Kidney tubule cell (primary cell): Measurements from ENCODE around the gene ABLIM1.

Experiments used
- DNase-seq: peaks from one replicate; pipeline ENCODE4 v3.0.0-alpha.2; 2018; ENCODE audit warnings: low spot score

Gene ABLIM1

GRCh38 chr10:114545819-114546218, 112.3 kb downstream of the ABLIM1 start:
- DNase-seq: no peak

- DNase-seq: peak; percentile 77
Observed at GRCh38 chr10:114545071-114545470, 113.0 kb downstream of the ABLIM1 start.

DNA sequence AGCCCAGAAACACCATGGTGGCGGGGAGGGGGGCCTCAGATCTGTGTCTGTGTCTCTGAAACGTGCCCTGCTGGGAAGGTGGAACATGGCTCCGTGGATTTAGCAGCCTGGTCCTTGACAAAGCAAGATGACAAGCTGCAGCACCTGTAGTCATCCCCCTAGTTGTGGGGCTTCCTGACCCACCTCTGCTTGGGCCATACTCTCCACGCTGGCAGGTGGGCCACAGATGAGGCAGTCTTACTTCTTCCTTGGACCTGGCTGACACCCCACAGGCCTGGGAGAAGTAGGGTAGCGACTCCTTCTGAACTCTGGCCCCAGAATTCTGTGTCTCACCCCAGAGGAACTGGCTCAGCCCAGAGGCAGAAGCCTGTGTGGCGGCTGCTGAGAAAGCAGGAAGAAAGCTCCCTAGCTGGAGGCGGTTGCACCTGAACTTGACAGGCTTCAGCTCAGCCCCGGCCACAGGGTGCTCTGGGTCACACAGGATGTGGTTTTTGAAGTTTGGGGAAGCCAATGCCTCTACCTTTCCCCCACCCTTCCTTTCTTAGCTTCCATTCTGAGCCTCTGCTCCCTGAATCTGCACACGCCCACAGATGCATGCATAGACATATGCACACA, 113.9 kb downstream of the ABLIM1 start:
- peak; percentile 68 for DNase-seq

DNA sequence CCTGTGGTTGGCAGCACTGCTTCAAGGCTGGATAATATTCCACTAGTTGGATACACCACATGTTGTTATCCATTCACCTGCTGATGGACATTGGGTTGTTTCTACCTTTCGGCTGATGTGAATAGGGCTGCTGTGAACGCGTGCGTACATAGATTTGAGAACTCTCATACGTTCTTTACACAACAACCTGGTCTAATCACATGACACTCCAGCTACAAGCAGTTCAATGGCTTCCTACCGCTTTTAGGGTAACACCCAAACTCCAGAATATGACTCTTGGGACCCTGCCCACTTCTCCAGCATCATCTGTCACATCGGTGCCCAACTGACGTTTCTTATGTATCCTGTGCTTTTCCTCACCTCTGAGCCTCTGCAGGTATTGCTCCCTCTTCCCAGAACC, 114.6 kb downstream of the ABLIM1 start:
- DNase-seq: no peak

DNA sequence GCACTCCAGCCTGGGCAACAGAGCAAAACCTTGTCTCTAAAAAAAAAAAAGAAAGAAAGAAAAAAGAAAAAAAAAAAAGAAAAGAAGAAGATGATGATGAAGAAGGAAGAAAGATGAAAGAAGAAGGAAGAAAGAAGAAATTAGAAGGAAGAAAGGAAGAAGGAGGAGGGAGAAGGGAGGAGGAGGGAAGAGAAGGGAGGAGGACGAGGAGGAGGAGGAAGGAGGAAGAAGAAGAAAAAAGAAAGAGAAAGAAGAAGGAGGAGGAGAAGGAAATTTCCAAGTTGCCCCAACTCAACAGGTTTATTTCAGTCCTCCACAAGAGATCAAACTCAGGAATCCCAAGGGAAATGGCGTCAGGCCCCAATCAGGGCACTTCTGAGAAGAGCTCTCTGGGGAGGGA, 115.7 kb downstream of the ABLIM1 start:
- no peak for DNase-seq

- no peak for DNase-seq
Observed at GRCh38 chr10:114541797-114542160, 116.3 kb downstream of the ABLIM1 start.

DNA sequence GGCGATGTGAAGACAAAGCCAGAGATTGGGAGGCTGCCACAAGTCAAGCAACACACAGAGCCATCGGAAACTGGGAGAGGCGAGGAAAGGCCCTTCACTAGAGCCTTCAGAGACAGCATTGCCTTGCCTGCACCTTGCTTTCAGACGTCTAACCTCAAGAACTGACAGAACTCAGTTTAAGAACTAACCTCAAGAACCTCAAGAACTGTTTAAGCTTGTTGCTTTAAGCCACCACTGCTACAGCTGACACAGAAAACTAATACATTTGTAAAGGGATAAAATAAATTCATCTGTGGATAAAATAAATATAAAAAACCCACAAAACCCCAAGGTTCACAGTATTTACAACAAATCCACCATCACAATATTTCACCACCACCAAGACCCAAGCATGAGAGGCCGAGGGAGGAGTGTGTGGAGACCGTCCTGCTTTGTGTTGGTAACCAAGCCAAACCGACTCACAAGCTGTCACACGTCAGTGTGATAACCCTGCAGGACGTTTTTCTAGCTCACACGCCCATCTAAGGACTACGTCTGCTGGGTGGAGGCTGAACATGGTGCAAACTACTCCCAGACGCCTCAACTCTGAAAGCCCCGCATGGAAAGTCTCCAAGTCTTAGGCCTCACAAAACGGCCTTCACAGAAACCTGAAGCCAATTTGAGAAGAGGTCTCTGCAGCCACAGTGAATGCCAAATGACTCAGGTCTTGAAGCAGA, 116.8 kb downstream of the ABLIM1 start:
- DNase-seq: no peak

DNA sequence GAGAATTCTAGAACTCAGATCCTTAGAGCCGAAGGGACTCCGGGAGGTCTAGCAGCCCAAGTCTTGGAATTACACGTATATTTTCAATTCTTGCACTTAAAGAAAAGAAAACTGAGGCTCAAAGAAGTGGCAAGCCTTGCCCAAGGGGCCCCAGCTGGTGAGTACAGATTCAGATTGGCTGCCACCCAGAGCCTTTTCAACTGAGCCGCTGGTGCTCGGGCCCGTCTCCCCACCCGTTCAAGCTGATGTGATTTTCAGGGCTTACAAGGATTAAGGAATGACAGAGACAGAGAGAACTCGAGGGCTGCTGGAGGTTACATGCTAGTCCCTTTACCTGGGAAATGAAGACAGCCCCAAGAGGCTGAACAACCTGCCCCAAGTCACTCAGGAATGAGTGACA, 117.8 kb downstream of the ABLIM1 start:
- DNase-seq: no peak

DNA sequence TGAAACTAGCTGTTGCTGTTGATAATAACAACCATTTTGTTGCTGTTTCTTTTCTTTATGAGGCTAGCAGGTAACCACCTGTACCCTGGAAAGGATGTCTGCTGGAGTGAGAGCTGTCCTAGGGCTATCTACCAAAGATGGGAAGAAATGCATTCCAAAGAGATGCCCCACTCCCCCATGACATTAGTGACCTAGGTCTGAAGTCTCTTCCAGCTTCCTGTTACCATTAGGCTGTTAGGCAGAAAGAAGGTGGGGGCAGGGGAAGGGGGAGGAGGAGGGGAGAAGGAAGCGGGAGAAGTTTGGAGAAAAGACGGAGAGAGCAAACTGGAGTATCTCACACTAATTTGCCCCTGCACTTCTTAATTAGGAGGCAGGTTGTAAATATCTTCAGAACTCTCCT, 118.5 kb downstream of the ABLIM1 start:
- DNase-seq: no peak

DNA sequence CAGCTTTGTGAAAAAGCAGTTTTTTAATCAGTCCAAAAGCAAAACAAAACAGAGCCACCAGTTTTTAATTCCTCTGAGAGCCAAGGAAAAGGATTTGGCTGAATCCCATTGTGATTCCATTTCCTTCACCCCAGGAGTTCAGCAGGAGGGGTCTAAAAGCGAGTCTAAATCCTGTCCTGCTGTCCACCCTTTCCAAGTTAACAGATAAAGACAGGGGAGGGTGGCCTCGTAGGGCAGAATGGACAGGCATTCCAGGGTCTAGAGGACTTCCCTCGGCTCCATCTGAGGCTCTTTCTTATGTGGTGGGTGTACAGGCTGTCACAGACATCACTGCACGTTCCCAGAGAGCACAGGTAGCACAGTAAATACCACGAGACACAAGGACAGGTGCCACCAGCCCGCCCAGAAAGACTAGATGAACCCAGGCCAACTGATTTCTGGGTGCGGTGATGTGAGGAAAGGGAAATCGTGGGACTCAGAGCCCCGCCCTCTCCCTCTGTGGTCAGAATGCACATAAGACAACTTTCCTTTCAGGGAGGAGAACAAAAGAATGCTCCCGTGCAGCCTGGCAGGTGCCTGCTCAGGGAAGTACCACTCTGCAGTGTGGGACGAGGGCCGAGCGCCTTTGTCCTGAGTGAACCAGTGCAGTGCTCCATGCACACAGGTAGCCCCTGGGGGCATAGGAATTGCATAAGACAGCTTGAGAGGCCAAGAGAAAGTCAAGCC, 119.7 kb downstream of the ABLIM1 start:
- DNase-seq: peak; percentile 31

- DNase-seq: no peak
Observed at GRCh38 chr10:114537736-114538135, 120.3 kb downstream of the ABLIM1 start.

- no peak for DNase-seq
Observed at GRCh38 chr10:114534571-114534981, 123.5 kb downstream of the ABLIM1 start.

GRCh38 chr10:114532226-114532625, 125.8 kb downstream of the ABLIM1 start:
- no peak for DNase-seq

- peak; percentile 89 for DNase-seq
Observed at GRCh38 chr10:114526504-114527238, 131.4 kb downstream of the ABLIM1 start.

GRCh38 chr10:114526126-114526503, 132.0 kb downstream of the ABLIM1 start:
- no peak for DNase-seq

GRCh38 chr10:114525368-114525949, 132.6 kb downstream of the ABLIM1 start:
- DNase-seq: peak; percentile 73

GRCh38 chr10:114523876-114524275, 134.2 kb downstream of the ABLIM1 start:
- DNase-seq: no peak

DNA sequence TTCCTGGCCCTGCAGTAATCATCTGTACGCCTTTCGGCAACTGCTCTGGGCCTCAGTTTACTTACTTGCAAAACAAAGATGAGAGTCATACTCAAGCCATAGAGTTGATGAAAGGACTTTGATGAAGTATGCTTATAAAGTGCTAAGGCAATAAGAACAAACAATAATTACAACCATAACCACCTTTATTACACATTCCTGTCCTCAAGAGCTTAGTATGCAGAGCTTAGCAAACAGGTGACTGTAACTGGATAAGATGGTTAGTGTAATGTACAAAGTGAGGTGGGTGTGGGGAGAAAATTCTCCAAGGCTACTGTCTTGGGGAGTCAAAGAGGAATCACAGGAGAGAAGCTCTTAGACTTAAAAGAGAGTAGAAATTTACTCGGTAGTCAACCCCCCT, 136.8 kb downstream of the ABLIM1 start:
- DNase-seq: no peak

- peak; percentile 90 for DNase-seq
Observed at GRCh38 chr10:114520453-114520852, 137.6 kb downstream of the ABLIM1 start.

- DNase-seq: no peak
Observed at GRCh38 chr10:114519756-114520293, 138.2 kb downstream of the ABLIM1 start.

- DNase-seq: peak; percentile 72
Observed at GRCh38 chr10:114519306-114519669, 138.8 kb downstream of the ABLIM1 start.
